Karpas-422 (cell line): ENCODE results near the gene DPF3. TPM values are rescaled to one million over a fixed set of nuclear protein-coding genes. Genes with fewer than 3 reads are reported as not detected.

Experiments used
- DNase-seq: peaks from one replicate; pipeline ENCODE4 v3.0.0-alpha.2; 2015
- H2AFZ ChIP-seq: fragments of 200-600 bp; sonication (generic); 2 replicates; pipeline ENCODE4 v1.6.1; 2014; ENCODE audit warnings: antibody characterized with exemption, low read length, mixed read lengths
- H3K27ac ChIP-seq: fragments of 200-600 bp; sonication (generic); 2 replicates; pipeline ENCODE4 v1.5.1; 2014; ENCODE audit warnings: mild to moderate bottlenecking, low read length, moderate library complexity
- H3K27me3 ChIP-seq: fragments of 200-600 bp; sonication (generic); 2 replicates; pipeline ENCODE4 v1.6.1; 2014; ENCODE audit warnings: low read length, mixed read lengths
- H3K36me3 ChIP-seq: fragments of 200-600 bp; sonication (generic); 2 replicates; pipeline ENCODE4 v1.6.1; 2014; ENCODE audit warnings: low read length, mixed read lengths; ENCODE audit not compliant: insufficient read depth
- H3K4me1 ChIP-seq: fragments of 200-600 bp; sonication (generic); 2 replicates; pipeline ENCODE4 v1.6.1; 2014; ENCODE audit warnings: mild to moderate bottlenecking, low read length, mixed read lengths
- H3K4me2 ChIP-seq: fragments of 200-600 bp; sonication (generic); 2 replicates; pipeline ENCODE4 v1.6.1; 2014; ENCODE audit warnings: low read length, low read depth, mild to moderate bottlenecking; ENCODE audit not compliant: poor library complexity, severe bottlenecking
- H3K4me3 ChIP-seq: fragments of 200-600 bp; sonication (generic); 2 replicates; pipeline ENCODE4 v1.5.1; 2014; ENCODE audit warnings: mild to moderate bottlenecking, antibody characterized with exemption, low read length, mixed read lengths
- H3K79me2 ChIP-seq: fragments of 200-600 bp; sonication (generic); 2 replicates; pipeline ENCODE4 v1.6.1; 2014; ENCODE audit warnings: mild to moderate bottlenecking, low read length, mixed read lengths
- H3K9ac ChIP-seq: fragments of 200-600 bp; sonication (generic); 2 replicates; pipeline ENCODE4 v1.6.0; 2014; ENCODE audit warnings: low read length
- H3K9me2 ChIP-seq: fragments of 200-600 bp; sonication (generic), shearing (Covaris generic); replicated peaks from 2 replicates; pipeline ENCODE4 v1.6.0; 2014; ENCODE audit warnings: mild to moderate bottlenecking, low read length, moderate library complexity; ENCODE audit not compliant: insufficient read depth
- H3K9me3 ChIP-seq: fragments of 300-700, 200-600 bp; sonication (generic); 2 replicates; pipeline ENCODE4 v1.6.1; 2014; ENCODE audit warnings: low read length, mixed read lengths
- H4K20me1 ChIP-seq: fragments of 200-600 bp; sonication (generic); 2 replicates; pipeline ENCODE4 v1.6.1; 2014; ENCODE audit warnings: mild to moderate bottlenecking, antibody characterized with exemption, low read length, low read depth; ENCODE audit not compliant: insufficient read depth
- total RNA-seq: library from RNA; depleted of rRNA; stranded (reverse); fragments of >200 nt; shearing (Covaris generic); gene quantifications from 2 replicates; pipeline ENCODE4 v1.2.3, GENCODE V29; 2014; ENCODE audit warnings: low replicate concordance

The DPF3 gene
- total RNA-seq, 1 experiment from 2014 or later: 3.1 TPM

- Histone ChIP-seq H4K20me1 (no peaks in the 10 kb centered on the region), H3K9me2 (no peaks in the 10 kb centered on the region), H3K79me2 (no peaks in the 10 kb centered on the region), H3K27me3 (no peaks in the 10 kb centered on the region), H2AFZ (no peak overlapping the region), H3K4me2 (no peak overlapping the region), H3K9me3 (no peaks in the 10 kb centered on the region), H3K4me1 (no peaks in the 10 kb centered on the region), H3K4me3 (no peak overlapping the region), H3K9ac (no peak overlapping the region), H3K27ac (no peak overlapping the region), H3K36me3 (no peaks in the 10 kb centered on the region)
- no peak for DNase-seq
Observed at GRCh38 chr14:72792051-72792788, 101.7 kb downstream of the DPF3 start.

- Histone ChIP-seq H3K4me3 (no peak overlapping the region), H3K4me2 (no peak overlapping the region), H2AFZ (no peak overlapping the region), H3K9ac (no peak overlapping the region), H3K4me1 (no peaks in the 10 kb centered on the region), H3K27me3 (no peaks in the 10 kb centered on the region), H3K27ac (no peak overlapping the region), H3K36me3 (no peaks in the 10 kb centered on the region), H4K20me1 (no peaks in the 10 kb centered on the region), H3K9me2 (no peaks in the 10 kb centered on the region), H3K9me3 (no peaks in the 10 kb centered on the region), H3K79me2 (no peaks in the 10 kb centered on the region)
- no peak for DNase-seq
Observed at GRCh38 chr14:72790887-72791566, 102.9 kb downstream of the DPF3 start.

- Histone ChIP-seq H3K9me3 (no peaks in the 10 kb centered on the region), H3K79me2 (no peaks in the 10 kb centered on the region), H2AFZ (no peak overlapping the region), H3K9me2 (no peaks in the 10 kb centered on the region), H3K4me3 (no peak overlapping the region), H3K27ac (no peak overlapping the region), H3K27me3 (no peaks in the 10 kb centered on the region), H3K4me2 (no peak overlapping the region), H4K20me1 (no peaks in the 10 kb centered on the region), H3K4me1 (no peaks in the 10 kb centered on the region), H3K36me3 (no peaks in the 10 kb centered on the region), H3K9ac (no peak overlapping the region)
- peak; percentile 46 for DNase-seq
Observed at GRCh38 chr14:72788972-72789728, 104.8 kb downstream of the DPF3 start.

- Histone ChIP-seq H3K36me3 (no peaks in the 10 kb centered on the region), H3K4me2 (no peak overlapping the region), H3K4me3 (no peak overlapping the region), H3K4me1 (no peaks in the 10 kb centered on the region), H3K27me3 (no peaks in the 10 kb centered on the region), H4K20me1 (no peaks in the 10 kb centered on the region), H3K9ac (no peak overlapping the region), H3K79me2 (no peaks in the 10 kb centered on the region), H3K9me3 (no peaks in the 10 kb centered on the region), H2AFZ (no peak overlapping the region), H3K27ac (no peak overlapping the region), H3K9me2 (no peaks in the 10 kb centered on the region)
- no peak for DNase-seq
Observed at GRCh38 chr14:72788255-72788654, 105.6 kb downstream of the DPF3 start.

GRCh38 chr14:72787841-72788240 lies 106.1 kb downstream of the DPF3 start:
- Histone ChIP-seq H3K79me2 (no peaks in the 10 kb centered on the region), H2AFZ (no peak overlapping the region), H3K9me2 (no peaks in the 10 kb centered on the region), H3K9ac (no peak overlapping the region), H3K4me2 (no peak overlapping the region), H3K27me3 (no peaks in the 10 kb centered on the region), H4K20me1 (no peaks in the 10 kb centered on the region), H3K9me3 (no peaks in the 10 kb centered on the region), H3K27ac (no peak overlapping the region), H3K4me1 (no peaks in the 10 kb centered on the region), H3K4me3 (no peak overlapping the region), H3K36me3 (no peaks in the 10 kb centered on the region)
- no peak for DNase-seq

- Histone ChIP-seq H3K9ac (no peak overlapping the region), H3K4me3 (no peak overlapping the region), H3K9me2 (no peaks in the 10 kb centered on the region), H4K20me1 (no peaks in the 10 kb centered on the region), H3K9me3 (no peaks in the 10 kb centered on the region), H3K36me3 (no peaks in the 10 kb centered on the region), H3K27ac (no peak overlapping the region), H3K4me2 (no peak overlapping the region), H2AFZ (no peak overlapping the region), H3K27me3 (no peaks in the 10 kb centered on the region), H3K79me2 (no peaks in the 10 kb centered on the region), H3K4me1 (no peaks in the 10 kb centered on the region)
- DNase-seq: no peak
Observed at GRCh38 chr14:72786378-72787350, 107.2 kb downstream of the DPF3 start.

GRCh38 chr14:72783741-72784140 lies 110.2 kb downstream of the DPF3 start:
- H3K36me3 ChIP-seq: no peaks in the 10 kb centered on the region
- no peak for DNase-seq

More at GRCh38 chr14:72783741-72784140, 110.2 kb downstream of the DPF3 start:
- Histone ChIP-seq H3K27me3 (no peaks in the 10 kb centered on the region), H4K20me1 (no peaks in the 10 kb centered on the region), H3K4me3 (no peak overlapping the region), H3K9ac (no peak overlapping the region), H3K4me1 (no peaks in the 10 kb centered on the region), H2AFZ (no peak overlapping the region), H3K9me3 (no peaks in the 10 kb centered on the region), H3K4me2 (no peak overlapping the region), H3K79me2 (no peaks in the 10 kb centered on the region), H3K27ac (no peak overlapping the region), H3K9me2 (no peaks in the 10 kb centered on the region)
